ENCODE data around the gene GJA4.

GJA4 gene

DNA sequence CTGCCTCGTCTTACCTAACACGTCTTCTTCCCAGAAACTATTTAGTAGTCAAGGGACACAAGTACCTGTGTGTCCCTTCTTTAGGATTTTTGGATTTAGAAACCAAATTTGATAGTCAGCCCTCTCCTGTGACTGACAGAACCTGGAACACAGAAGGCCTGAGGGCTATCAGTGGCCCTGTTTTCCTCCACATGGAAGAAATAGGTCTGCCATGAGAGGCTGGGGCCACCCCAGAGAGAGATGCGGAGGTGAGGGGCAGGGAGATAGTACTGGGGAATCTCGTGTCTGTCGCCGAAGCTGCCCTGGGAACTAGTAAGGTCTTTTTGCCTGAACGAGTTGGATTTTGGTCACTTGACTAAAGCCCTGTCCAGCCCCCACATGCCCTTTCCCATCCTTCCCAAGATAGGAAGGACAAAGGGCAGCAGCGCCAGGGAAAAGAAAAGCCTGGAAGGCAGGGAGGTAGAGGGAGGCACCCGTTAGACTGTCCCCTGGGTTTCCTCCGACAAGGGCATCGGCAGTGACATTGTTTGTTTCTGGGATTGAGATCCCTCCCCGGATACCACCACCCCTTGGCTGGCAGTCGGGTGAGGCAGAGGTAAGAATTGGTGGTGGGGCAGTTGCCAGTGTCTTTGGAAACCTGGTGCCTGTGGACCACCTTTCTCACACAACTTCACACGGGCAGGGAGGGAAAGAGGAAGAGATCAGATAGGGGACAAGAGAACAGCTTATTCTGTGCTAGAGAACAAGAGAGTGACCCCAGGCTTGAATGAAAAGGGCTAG lies 46.9 kb downstream of the GJA4 start:
- DNase-seq (ENCODE audit: low read depth in 2 of 2): no peak

DNA sequence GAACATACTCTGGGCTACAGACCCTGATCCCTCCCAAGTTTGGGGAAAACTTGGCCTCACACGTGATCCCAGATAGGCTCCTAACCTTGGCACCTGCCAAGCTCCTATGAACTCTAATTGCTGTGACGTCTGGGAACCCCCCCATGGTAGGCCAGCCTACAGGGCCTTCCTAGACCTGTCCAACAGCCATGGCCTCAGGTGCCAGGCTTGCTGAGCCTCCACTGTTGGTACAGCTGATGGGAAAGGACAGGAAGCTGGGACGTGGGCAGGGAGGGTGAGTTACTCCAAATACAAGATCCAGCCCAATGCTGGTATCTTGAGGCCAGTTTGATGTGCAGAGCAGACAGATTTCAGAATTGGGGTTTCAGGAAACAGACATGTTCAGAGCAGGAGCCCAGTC lies 47.6 kb downstream of the GJA4 start:
- DNase-seq (ENCODE audit: low read depth in 2 of 2): no peak

GRCh38 chr1:34842073-34842472 lies 49.3 kb downstream of the GJA4 start:
- no peak for DNase-seq (ENCODE audit: low read depth in 2 of 2)

DNA sequence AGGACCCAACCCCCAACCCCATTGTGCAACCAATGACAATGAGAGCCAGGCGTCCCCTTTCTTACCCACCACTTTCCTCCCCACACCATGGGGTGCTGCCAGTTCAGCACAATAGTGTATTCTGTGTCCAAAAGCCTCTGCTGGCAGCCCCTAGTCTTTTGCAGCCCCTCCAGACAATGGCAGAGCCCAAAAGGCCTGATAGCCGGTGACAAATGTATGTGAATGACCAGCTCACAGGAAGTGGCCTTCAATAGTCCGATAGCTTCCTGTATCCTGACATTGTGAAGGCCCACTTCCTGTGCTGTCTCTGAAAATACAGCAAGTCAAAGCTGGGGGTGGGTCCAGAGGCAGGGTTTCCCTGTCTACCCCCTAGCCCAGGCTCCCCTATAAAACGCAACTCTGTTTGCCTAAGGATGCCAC lies 50.2 kb downstream of the GJA4 start:
- DNase-seq (ENCODE audit: low read depth in 2 of 2): no peak

DNA sequence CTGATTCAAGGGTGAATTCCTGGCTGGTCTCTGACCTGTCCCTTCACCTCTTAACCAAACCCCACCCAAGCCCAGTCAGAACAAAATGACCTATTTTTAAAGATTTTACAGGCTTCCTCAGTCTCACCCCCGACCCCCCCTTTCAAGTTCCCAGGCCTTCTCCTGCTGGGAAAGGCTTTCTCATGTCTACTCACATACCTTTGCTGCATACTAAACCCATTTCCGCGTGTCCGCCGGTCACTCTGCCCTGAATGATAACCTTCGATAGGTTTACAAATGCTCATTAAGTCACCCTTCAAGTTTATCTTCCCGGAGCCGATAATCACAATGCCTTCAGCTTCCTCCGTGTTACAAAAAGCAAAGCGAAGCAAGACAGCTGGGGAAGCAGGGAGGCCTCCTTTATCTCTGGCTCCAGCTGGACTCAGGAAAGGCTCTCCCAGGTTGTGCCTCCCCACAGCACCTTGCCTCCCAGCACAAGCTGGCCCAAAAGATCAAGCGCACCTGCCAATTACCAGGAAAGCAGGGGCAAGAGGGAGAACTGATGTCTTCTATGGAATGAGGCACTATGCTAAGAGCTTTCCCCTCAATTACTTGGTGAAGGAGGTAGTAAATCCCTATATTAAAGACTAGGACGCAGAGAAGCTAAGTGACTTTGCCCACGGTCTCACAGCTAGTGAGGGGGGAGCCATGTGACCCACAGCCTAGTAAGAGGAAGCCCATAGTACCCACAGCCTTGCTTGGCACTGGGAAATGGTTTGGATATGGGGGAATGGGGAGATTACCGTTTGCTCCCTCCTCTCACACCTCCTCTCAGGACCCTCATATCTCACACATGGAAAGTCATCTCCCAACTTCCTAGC lies 50.8 kb downstream of the GJA4 start:
- DNase-seq (ENCODE audit: low read depth in 2 of 2): no peak

DNA sequence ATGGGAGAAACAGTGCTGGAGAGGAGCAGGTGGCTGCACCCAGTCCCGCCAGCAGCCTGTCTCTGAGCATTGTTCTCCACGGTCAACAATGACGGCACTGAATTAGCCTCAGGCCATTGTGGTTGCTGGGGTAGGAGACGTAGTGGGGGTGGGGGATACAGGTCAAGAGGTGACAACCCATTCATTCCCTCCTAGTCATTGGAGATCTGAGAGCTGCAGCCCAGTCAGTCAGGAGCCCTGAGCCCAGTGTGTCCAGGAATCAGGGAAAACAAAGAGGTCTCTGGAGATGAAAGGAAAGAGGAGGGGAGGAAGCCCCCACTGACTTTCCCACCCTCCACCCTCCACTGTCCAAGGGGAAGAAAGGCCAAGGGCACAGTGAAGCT lies 51.4 kb downstream of the GJA4 start:
- DNase-seq (ENCODE audit: low read depth in 2 of 2): no peak
